Endothelial cell of umbilical vein (primary cell): ENCODE measurements around the gene SPAG5.

ENCODE experiments used
- CTCF ChIP-seq, 2 donors: IDR thresholded peaks; 1 replicate in 1 of 2; 2 replicates in 1 of 2; pipeline ENCODE4 v1.5.1; 2011; ENCODE audit warnings: low read length in 2 of 2, mild to moderate bottlenecking in 2 of 2, moderate library complexity in 2 of 2, control low read depth in 1 of 2, inconsistent platforms in 1 of 2, low read depth in 1 of 2; ENCODE audit not compliant: insufficient read depth in 1 of 2; ENCODE audit errors: extremely low read depth in 1 of 2
- EZH2 ChIP-seq: IDR thresholded peaks from 2 replicates; pipeline ENCODE4 v1.6.1; 2012; ENCODE audit warnings: borderline replicate concordance, low read depth, mild to moderate bottlenecking, moderate library complexity, low read length, inconsistent platforms; ENCODE audit not compliant: severe bottlenecking
- FOS ChIP-seq: IDR thresholded peaks from 2 replicates; pipeline ENCODE4 v1.6.1; 2011; ENCODE audit warnings: mild to moderate bottlenecking, low read length, moderate library complexity, borderline replicate concordance; ENCODE audit not compliant: insufficient read depth
- MAX ChIP-seq: IDR thresholded peaks from 2 replicates; pipeline ENCODE4 v1.6.1; 2011; ENCODE audit not compliant: insufficient read depth, insufficient read length
- MYC ChIP-seq: IDR thresholded peaks from one replicate; pipeline ENCODE4 v1.6.1; 2011; ENCODE audit warnings: mild to moderate bottlenecking, low read depth, low read length
- POLR2A ChIP-seq: IDR thresholded peaks from 2 replicates; pipeline ENCODE4 v1.6.1; 2012; ENCODE audit warnings: low read depth, mild to moderate bottlenecking, control low read depth, low read length
- POLR2AphosphoS5 ChIP-seq: IDR thresholded peaks from 2 replicates; pipeline ENCODE4 v1.6.1; 2012; ENCODE audit warnings: low read depth, mild to moderate bottlenecking, control low read depth, low read length, moderate library complexity; ENCODE audit not compliant: insufficient read depth

DNA sequence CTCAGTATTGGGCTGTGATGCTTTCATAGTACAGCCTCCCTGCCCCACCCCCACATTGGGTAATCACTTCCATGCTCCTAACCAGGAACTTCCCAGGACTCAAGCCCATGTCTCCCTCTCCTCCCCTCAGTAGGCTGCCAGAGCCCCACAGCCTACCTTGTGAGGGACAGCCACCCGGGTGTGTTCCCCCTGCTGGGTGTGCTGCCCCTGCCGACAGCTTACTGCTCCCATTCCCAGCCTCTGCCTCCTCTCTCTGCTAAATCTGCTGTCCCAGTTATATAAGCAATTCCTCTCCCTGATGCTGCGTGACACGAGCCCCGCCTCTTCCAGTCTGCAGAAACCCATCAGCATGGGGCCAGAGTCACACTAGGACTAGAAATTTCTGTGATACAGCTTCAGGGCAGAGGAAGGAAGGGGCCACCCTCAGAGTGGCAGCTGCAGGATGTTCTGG is 15.1 kb upstream of the SPAG5 start, which contains the start of gene RSKR:
- TF ChIP-seq CTCF (IDR thresholded peaks at IDR 0.05; ENCODE audit: extremely low read depth in 1 of 2, insufficient read depth in 1 of 2, low read depth in 1 of 2, low read length in 2 of 2), result no peak
- no peak for TF ChIP-seq POLR2A
- TF ChIP-seq EZH2, result no peak
- no peak for TF ChIP-seq POLR2AphosphoS5
- no peak for TF ChIP-seq MAX
- TF ChIP-seq MYC, result no peak
- no peak for TF ChIP-seq FOS
